GM12874 (cell line): Measurements from ENCODE around the gene TMEM62.

ENCODE experiments used
- TF ChIP-seq, protein P1 (sequence below): IDR thresholded peaks from 2 replicates; pipeline ENCODE4 v1.5.1; 2011; ENCODE audit warnings: low read depth, mild to moderate bottlenecking, control low read depth, low read length, moderate library complexity; ENCODE audit not compliant: insufficient read depth

The TMEM62 gene

DNA sequence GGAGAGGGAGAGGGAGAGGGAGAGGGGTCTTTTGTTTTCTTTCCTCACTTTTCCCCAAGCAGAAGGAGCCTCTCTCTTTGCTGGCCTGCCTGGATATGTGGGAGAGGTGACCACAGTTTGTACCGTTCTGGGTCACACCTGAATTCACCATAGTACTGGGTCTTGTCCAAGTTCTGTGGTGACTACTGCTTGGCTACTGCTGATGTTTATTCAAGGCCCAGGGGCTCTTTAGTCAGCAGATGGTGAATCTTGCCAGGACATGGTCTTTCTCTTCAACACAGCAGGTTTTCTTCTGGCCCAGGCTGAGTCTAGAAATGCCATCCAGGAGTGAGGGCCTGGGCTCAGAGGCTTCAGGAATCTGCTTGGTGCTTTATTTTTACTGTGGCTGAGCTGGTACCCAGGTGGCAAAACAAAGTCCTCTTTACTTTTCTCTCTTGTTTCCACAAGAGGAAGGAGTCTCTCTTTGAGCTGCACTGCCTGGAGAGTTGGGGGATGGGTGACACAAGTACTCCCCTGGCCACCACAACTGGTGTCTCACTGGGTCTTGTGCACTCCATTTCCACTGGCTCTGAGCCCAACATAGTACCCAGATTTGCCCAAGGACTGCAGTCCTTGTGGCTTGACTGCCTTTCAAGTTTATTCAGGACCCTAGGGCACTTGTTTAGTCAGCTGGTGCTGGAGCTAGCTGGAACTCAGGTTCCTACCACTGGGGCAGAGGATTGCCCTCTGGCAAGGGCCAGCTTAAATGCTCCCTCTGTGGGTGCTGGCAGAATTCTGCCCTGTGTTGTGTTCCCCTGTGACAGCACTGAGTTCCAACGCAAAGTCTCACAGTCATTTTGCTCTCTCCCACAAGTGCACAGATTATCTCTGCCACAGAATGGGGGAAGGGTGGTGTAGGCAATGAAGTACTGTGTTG is 35.1 kb downstream of the TMEM62 start:
- TF ChIP-seq, protein P1, sequence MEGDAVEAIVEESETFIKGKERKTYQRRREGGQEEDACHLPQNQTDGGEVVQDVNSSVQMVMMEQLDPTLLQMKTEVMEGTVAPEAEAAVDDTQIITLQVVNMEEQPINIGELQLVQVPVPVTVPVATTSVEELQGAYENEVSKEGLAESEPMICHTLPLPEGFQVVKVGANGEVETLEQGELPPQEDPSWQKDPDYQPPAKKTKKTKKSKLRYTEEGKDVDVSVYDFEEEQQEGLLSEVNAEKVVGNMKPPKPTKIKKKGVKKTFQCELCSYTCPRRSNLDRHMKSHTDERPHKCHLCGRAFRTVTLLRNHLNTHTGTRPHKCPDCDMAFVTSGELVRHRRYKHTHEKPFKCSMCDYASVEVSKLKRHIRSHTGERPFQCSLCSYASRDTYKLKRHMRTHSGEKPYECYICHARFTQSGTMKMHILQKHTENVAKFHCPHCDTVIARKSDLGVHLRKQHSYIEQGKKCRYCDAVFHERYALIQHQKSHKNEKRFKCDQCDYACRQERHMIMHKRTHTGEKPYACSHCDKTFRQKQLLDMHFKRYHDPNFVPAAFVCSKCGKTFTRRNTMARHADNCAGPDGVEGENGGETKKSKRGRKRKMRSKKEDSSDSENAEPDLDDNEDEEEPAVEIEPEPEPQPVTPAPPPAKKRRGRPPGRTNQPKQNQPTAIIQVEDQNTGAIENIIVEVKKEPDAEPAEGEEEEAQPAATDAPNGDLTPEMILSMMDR, result no peak

DNA sequence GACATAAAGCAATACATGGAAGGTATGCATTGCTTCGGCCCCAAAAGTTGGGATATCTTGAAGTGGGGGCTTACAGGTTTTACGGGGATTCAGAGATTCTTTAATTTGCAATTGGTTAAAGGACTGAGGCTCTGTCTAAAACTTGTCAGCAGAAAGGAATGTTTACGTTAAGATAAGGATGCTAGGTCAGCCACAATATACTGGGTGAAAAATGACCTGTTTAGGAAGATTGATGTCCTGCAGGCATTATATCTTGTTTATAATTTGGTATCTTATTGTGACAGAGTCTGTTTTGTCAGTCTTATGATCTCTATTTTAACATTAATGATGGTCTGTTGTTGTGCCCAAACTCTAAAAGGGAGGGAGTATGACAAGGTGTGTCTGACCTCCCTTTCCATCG is 36.5 kb downstream of the TMEM62 start:
- TF ChIP-seq, protein P1, result no peak

DNA sequence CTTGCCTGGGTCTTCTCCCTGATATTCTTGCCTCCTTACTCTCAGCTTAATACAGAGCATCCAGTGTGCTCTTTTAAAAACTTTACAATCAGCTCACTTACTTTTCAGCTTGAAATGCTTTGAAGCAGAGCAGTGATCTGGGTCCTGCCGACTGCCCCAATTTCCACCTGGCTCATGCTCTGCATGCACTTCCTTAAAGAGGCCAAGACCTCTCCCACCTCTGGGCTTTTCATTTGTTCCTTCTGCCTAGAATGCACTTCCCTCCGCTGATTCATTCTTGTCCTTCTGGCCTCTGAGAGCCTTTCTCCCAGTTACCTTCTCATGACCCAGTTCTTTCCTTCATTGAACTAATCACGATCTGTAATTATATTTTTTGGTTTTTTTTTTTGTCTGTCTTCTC is 49.9 kb downstream of the TMEM62 start:
- TF ChIP-seq, protein P1, result no peak

DNA sequence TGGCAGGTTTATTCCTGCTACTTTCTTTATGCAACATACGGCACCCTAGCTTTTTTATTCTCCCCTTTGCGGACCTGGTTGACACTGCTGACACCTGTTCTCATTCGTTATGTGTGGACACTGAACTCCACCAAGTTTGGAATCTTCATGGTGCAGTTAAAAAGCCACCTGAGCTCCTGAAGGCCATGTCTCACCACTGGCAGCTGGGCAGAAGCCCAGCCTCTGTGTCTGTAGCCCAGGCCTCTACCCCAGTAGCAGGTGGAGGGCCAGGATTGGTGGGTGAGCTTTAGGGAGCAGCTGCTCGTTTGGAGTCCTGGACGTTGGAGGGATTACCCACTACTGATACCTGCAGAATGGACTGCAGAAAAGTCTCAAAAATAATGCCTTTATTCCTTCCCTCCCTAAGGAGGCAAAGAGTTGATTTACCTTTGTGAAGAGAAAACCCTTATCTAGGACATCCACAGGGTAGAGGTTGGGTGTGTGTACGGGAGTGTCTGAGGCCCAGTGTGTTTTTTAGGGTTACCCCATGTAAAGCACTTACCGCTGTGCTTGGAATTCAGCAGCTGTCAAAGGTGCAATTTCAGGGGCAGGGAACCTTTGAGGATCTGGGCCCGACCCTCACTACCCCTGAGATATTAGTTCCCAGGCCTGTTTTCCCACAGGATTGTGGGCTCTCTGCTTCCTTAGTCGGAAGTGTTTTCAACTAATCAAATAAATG is 51.2 kb downstream of the TMEM62 start:
- TF ChIP-seq, protein P1, result no peak

DNA sequence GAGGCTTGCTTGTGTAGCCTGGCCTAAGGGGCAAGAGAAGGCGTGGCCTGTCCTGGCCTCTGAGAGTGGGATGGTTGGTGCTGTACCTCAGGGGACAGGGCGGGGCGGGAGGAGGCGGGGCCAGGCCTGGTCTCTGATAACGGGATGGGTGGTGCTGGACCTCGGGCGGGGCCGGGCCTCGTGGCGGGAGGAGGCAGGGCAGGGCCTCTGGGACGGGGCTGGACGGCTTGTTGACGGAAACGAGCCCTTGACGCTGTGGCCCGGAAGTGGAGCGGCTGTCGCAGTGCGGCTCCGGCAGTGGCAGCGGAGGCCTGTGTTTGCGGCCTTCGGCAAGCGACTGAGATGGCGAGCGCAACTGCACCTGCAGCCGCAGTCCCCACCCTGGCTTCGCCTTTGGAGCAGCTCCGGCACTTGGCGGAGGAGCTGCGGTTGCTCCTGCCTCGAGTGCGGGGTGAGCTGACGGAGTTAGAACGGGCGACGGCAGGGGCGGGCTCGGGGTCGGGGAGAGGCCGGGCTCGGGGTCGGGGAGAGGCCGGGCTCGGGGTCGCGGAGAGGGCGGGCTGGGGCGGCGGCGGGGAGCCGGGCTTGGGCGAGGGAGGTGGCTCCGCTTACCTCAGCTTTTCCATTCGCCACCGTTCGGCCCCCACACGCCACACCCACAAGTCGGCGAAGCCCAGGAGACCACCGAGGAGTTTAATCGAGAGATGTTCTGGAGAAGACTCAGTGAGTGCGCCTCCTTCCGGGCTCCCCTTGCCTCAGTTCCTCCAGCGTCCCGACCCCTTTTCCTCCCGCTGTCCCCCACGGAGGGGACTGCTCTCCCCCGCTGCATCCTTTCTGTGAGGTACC is 52.0 kb downstream of the TMEM62 start, which contains the start of gene CCNDBP1:
Gene CCNDBP1 (plus strand): TSS at position 247 of the 846 bp plus-strand sequence. CDS start 96 bp downstream, at position 343.
- TF ChIP-seq, protein P1, result peak; percentile 66

DNA sequence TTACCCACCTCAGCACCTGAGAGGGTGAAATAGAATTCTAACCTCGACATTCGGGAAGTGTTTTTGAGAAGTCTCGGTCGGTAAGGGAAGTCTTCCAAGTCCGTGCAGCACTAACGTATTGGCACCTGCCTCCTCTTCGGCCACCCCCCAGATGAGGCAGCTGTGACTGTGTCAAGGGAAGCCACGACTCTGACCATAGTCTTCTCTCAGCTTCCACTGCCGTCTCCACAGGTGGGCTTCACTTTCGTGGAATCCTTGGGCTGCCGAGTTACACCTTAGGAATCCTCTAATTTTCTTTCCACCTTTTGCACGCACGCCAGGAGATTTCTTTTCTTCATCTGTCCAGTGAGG is 52.6 kb downstream of the TMEM62 start:
- TF ChIP-seq, protein P1, result no peak
